Measurements from ENCODE around the gene SYT8. TPM values are rescaled to one million over a fixed set of nuclear protein-coding genes. Genes with fewer than 3 reads are reported as not detected.

Gene SYT8
- total and polyA plus RNA-seq, 2 experiments from 2014 or later: not detected

DNA sequence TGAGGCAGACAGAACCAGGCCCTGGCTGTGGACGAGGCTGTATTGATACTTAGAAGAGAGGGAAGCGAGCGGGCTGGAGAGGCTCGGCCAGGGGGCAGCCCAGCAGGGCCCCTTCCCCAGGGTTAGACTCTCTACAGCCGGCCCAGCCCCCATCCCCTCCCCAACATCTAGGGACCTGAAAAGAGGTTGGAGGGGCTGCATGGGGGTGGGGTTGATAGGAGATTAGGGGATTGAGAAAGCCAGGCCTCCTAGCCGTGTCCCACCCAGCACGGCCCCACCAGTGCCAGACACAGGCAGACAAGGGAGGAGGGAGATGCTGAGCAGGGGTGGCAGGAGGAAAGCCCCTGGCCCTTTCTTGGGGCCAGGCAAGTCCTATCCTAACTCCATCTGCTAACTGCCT lies 23.8 kb downstream of the SYT8 start:
- Histone ChIP-seq H3K9me3 (ENCODE audit: low read depth) (no peaks in the 10 kb centered on the region), H3K4me3 (no peak overlapping the region), H3K36me3 (no peaks in the 10 kb centered on the region), H3K4me1 (ENCODE audit: low read depth) (no peaks in the 10 kb centered on the region), H3K27ac (no peak overlapping the region), H3K27me3 (no peaks in the 10 kb centered on the region)
- DNase-seq (ENCODE audit: low read depth in 1 of 2, low spot score in 1 of 2): no peak
- TF ChIP-seq, protein P1, sequence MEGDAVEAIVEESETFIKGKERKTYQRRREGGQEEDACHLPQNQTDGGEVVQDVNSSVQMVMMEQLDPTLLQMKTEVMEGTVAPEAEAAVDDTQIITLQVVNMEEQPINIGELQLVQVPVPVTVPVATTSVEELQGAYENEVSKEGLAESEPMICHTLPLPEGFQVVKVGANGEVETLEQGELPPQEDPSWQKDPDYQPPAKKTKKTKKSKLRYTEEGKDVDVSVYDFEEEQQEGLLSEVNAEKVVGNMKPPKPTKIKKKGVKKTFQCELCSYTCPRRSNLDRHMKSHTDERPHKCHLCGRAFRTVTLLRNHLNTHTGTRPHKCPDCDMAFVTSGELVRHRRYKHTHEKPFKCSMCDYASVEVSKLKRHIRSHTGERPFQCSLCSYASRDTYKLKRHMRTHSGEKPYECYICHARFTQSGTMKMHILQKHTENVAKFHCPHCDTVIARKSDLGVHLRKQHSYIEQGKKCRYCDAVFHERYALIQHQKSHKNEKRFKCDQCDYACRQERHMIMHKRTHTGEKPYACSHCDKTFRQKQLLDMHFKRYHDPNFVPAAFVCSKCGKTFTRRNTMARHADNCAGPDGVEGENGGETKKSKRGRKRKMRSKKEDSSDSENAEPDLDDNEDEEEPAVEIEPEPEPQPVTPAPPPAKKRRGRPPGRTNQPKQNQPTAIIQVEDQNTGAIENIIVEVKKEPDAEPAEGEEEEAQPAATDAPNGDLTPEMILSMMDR (IDR thresholded peaks at IDR 0.05; ENCODE audit: low read depth, low read length): no peak

DNA sequence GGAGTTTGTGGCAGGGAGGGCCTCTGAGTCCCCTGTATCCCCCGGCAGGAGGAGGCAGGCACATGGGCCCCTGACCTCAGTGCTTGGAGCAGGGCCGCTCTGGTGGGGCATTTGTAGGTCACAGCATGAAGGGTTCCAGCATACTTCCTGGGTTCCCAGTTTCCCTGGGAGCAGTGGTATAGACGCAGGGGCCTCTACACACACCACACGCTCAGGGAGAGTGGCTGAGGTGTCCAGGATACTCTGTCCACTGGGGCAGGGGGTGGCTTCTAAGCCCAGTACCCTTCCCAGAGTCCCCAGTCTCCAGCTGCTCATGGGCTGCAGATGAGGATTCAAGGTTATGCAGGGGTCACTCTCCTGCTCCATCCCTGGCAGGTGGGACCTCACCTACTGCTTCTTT lies 24.2 kb downstream of the SYT8 start:
- no peak overlapping the region for H3K27ac ChIP-seq
- no peaks in the 10 kb centered on the region for H3K36me3 ChIP-seq
- H3K4me1 ChIP-seq (ENCODE audit: low read depth): no peaks in the 10 kb centered on the region
- H3K4me3 ChIP-seq: no peak overlapping the region
- TF ChIP-seq, protein P1 (IDR thresholded peaks at IDR 0.05; ENCODE audit: low read depth, low read length): no peak
- no peak for DNase-seq (ENCODE audit: low read depth in 1 of 2, low spot score in 1 of 2)
- H3K9me3 ChIP-seq (ENCODE audit: low read depth): no peaks in the 10 kb centered on the region
- no peaks in the 10 kb centered on the region for H3K27me3 ChIP-seq

DNA sequence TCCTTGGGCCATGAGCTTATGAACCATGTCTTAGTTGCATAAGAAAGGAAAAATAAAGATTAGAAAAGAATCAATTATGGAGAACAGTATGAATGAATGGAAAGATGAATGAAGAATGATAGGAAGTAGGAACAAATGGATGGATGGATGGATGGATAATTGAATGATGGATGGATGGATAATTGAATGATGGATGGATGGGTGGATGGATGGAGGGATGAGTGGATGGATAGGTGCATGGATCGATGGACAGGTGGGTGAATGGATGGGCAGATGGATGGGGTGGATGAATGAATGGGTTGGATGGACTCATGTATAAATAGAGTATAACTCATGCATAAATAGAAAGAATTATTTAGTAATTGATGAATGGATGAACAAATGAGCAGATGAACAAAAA lies 25.3 kb downstream of the SYT8 start:
- no peak for DNase-seq (ENCODE audit: low read depth in 1 of 2, low spot score in 1 of 2)
- Histone ChIP-seq H3K27me3 (no peaks in the 10 kb centered on the region), H3K9me3 (ENCODE audit: low read depth) (no peaks in the 10 kb centered on the region), H3K4me1 (ENCODE audit: low read depth) (no peaks in the 10 kb centered on the region), H3K27ac (no peak overlapping the region), H3K4me3 (no peak overlapping the region), H3K36me3 (no peaks in the 10 kb centered on the region)
- TF ChIP-seq, protein P1 (IDR thresholded peaks at IDR 0.05; ENCODE audit: low read depth, low read length): no peak

DNA sequence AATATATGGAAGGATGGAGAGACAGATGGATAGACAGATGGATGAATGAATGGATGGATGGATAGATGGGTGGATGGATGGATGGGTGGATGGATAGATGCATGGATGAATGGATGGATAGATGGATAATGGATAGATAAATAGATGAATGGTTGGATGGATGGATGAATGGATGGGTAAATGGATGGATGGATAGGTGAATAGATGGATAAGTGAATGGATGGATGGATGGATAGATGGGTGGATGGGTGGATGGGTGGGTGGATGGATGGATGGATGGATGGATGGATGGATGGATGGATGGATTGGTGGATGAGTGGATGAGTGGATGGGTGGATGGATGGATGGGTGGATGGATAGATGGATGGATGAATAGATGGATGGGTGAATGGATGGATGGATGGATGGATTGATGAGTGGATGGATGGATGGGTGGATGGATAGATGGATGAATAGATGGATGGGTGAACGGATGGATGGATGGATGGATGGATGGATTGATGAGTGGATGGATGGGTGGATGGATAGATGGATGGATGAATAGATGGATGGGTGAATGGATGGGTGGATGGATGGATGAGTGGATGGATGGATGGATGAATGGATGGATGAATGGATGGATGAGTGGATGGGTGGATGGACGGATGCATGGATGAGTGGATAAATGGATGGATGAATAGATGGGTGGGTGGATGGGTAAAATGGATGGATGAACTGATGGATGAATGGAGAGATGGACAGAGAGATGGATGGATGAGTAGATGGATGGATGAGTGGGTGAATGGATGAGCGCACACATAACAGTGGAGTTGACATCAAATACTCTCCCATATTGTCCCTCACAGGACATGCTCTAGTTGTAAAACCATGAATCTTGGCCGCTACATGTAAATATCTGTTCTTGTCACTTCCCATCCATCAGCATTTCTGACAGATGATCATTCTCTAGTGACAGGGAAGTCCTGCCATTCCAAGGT lies 26.9 kb downstream of the SYT8 start:
- H3K27me3 ChIP-seq: no peaks in the 10 kb centered on the region
- no peaks in the 10 kb centered on the region for H3K9me3 ChIP-seq (ENCODE audit: low read depth)
- TF ChIP-seq, protein P1 (IDR thresholded peaks at IDR 0.05; ENCODE audit: low read depth, low read length): no peak

DNA sequence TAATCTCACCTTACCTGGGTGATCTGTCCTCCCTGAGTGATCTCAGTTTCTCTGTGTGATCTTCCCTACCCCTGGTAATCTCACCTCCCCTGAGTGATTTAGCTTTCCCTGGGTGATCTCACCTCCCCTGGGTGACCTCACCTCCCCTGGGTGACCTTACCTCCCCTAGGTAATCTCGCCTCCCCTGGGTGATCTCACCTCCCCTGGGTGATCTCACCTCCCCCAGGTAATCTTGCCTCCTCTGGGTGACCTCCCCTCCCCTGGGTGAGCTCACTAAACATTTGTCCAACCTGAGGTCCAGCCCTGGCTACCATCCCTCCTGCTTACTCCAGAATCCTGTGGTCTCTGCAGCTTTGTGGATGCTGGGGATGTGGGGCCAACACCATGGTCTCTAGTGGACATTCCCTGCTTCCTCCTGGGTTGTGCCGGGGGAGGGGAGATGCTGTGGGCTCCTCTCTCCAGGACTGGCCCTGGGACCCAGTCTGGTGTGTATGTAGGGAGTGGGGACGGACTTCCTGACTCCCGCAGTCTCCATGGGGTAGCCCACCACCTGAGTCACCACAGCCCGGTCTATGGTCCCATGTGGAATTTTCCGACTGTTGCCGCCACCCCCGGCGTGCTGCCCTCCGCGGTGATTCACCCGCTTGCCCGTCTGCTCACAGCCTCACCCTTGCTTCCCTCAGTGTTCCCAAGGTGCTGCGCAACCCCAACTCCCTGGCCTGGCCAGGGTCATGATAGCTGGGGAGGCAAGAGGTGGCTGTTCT lies 28.0 kb downstream of the SYT8 start:
- Histone ChIP-seq H3K27ac (no peak overlapping the region), H3K4me1 (ENCODE audit: low read depth) (no peaks in the 10 kb centered on the region)

More for the DNA sequence above, 26.9 kb downstream of the SYT8 start:
- Histone ChIP-seq H3K27ac (no peak overlapping the region), H3K4me3 (no peak overlapping the region), H3K4me1 (ENCODE audit: low read depth) (no peaks in the 10 kb centered on the region), H3K36me3 (no peaks in the 10 kb centered on the region)
- DNase-seq (ENCODE audit: low read depth in 1 of 2, low spot score in 1 of 2): no peak

More for the DNA sequence above, 28.0 kb downstream of the SYT8 start:
- DNase-seq (ENCODE audit: low read depth in 1 of 2, low spot score in 1 of 2): peak in 1 of 2 donors; percentile 45
- H3K36me3 ChIP-seq: no peaks in the 10 kb centered on the region
- TF ChIP-seq, protein P1 (IDR thresholded peaks at IDR 0.05; ENCODE audit: low read depth, low read length): no peak
- H3K27me3 ChIP-seq: no peaks in the 10 kb centered on the region
- H3K9me3 ChIP-seq (ENCODE audit: low read depth): no peaks in the 10 kb centered on the region
- H3K4me3 ChIP-seq: no peak overlapping the region

Measured in cardiac muscle cell (in vitro differentiated cells and primary cell).